Measurements from ENCODE around the gene KRTAP3-3.

Gene KRTAP3-3

GRCh38 chr17:41020336-41020735 is 26.4 kb upstream of the KRTAP3-3 start:
- no peak overlapping the region for H3K27ac ChIP-seq (ENCODE audit: low read depth, low read length)
- H3K4me3 ChIP-seq (ENCODE audit: low read length): no peak overlapping the region
- no peaks in the 10 kb centered on the region for H4K20me1 ChIP-seq (ENCODE audit: control insufficient read depth, insufficient read depth, low read depth, low read length)
- H3F3A ChIP-seq (ENCODE audit: control insufficient read depth, insufficient read depth): no peaks in the 10 kb centered on the region
- no peaks in the 10 kb centered on the region for H3K9me3 ChIP-seq (ENCODE audit: control insufficient read depth, insufficient read depth, low read length)
- no peaks in the 10 kb centered on the region for H3K9me2 ChIP-seq (replicated peaks; ENCODE audit: control insufficient read depth, low read length)
- TF ChIP-seq CTCF (IDR thresholded peaks at IDR 0.05; ENCODE audit: low read depth, low read length, poor library complexity, severe bottlenecking): no peak
- no peak for TF ChIP-seq EZH2phosphoT487 (IDR thresholded peaks at IDR 0.05; ENCODE audit: borderline replicate concordance, low read length)
- H3K4me2 ChIP-seq (ENCODE audit: low read length): no peak overlapping the region
- no peaks in the 10 kb centered on the region for H3K27me3 ChIP-seq (ENCODE audit: control insufficient read depth, low read length)
- no peaks in the 10 kb centered on the region for H3K36me3 ChIP-seq (ENCODE audit: control insufficient read depth, low read length)
- H3K4me1 ChIP-seq (ENCODE audit: control insufficient read depth, low read length): no peaks in the 10 kb centered on the region
- H3K79me2 ChIP-seq (ENCODE audit: control insufficient read depth, low read length): no peaks in the 10 kb centered on the region

DNA sequence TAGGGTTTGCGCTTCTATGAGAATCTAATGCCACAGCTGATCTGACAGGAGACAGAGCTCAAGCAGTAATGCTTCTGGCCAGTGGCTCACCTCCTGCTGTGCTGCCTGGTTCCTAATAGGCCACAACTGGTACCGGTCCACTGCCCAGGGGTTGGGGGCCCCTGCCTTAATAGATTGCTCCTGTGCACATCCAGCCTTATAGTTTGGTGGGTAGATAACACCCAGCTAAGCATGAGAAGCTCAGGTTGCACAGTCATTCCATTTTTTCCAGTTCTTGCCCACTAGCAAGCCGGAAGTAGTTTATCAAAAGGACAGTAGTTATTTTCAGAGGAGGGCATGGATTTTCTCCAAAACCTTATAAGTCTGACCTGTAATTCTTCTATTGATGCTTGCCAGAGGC is 25.5 kb upstream of the KRTAP3-3 start:
- no peak overlapping the region for H3K27ac ChIP-seq (ENCODE audit: low read depth, low read length)
- H3K9me3 ChIP-seq (ENCODE audit: control insufficient read depth, insufficient read depth, low read length): no peaks in the 10 kb centered on the region
- no peaks in the 10 kb centered on the region for H3K9me2 ChIP-seq (replicated peaks; ENCODE audit: control insufficient read depth, low read length)
- H3F3A ChIP-seq (ENCODE audit: control insufficient read depth, insufficient read depth): no peaks in the 10 kb centered on the region
- no peaks in the 10 kb centered on the region for H3K27me3 ChIP-seq (ENCODE audit: control insufficient read depth, low read length)
- H3K4me3 ChIP-seq (ENCODE audit: low read length): no peak overlapping the region
- no peaks in the 10 kb centered on the region for H4K20me1 ChIP-seq (ENCODE audit: control insufficient read depth, insufficient read depth, low read depth, low read length)
- H3K79me2 ChIP-seq (ENCODE audit: control insufficient read depth, low read length): no peaks in the 10 kb centered on the region
- no peaks in the 10 kb centered on the region for H3K4me1 ChIP-seq (ENCODE audit: control insufficient read depth, low read length)
- TF ChIP-seq CTCF (IDR thresholded peaks at IDR 0.05; ENCODE audit: low read depth, low read length, poor library complexity, severe bottlenecking) (no peak), EZH2phosphoT487 (IDR thresholded peaks at IDR 0.05; ENCODE audit: borderline replicate concordance, low read length) (no peak)
- H3K36me3 ChIP-seq (ENCODE audit: control insufficient read depth, low read length): no peaks in the 10 kb centered on the region
- no peak overlapping the region for H3K4me2 ChIP-seq (ENCODE audit: low read length)

- Histone ChIP-seq H3K9me2 (replicated peaks; ENCODE audit: control insufficient read depth, low read length) (no peaks in the 10 kb centered on the region), H3K27ac (ENCODE audit: low read depth, low read length) (no peak overlapping the region), H3K4me1 (ENCODE audit: control insufficient read depth, low read length) (no peaks in the 10 kb centered on the region), H3K4me3 (ENCODE audit: low read length) (no peak overlapping the region), H4K20me1 (ENCODE audit: control insufficient read depth, insufficient read depth, low read depth, low read length) (no peaks in the 10 kb centered on the region), H3K9me3 (ENCODE audit: control insufficient read depth, insufficient read depth, low read length) (no peaks in the 10 kb centered on the region), H3F3A (ENCODE audit: control insufficient read depth, insufficient read depth) (no peaks in the 10 kb centered on the region), H3K79me2 (ENCODE audit: control insufficient read depth, low read length) (no peaks in the 10 kb centered on the region), H3K4me2 (ENCODE audit: low read length) (no peak overlapping the region), H3K27me3 (ENCODE audit: control insufficient read depth, low read length) (no peaks in the 10 kb centered on the region), H3K36me3 (ENCODE audit: control insufficient read depth, low read length) (no peaks in the 10 kb centered on the region)
- no peak for TF ChIP-seq CTCF (IDR thresholded peaks at IDR 0.05; ENCODE audit: low read depth, low read length, poor library complexity, severe bottlenecking)
- no peak for TF ChIP-seq EZH2phosphoT487 (IDR thresholded peaks at IDR 0.05; ENCODE audit: borderline replicate concordance, low read length)
Observed at GRCh38 chr17:41018541-41018940, 24.6 kb upstream of the KRTAP3-3 start.

Data from DOHH2 (cell line).